ENCODE data around the gene PTPA.

- TF ChIP-seq POLR2A (IDR thresholded peaks at IDR 0.05; ENCODE audit: low read depth, low read length) (no peak), POLR2AphosphoS5 (IDR thresholded peaks at IDR 0.05; ENCODE audit: insufficient read depth, low read depth, low read length) (no peak), CTCF (IDR thresholded peaks at IDR 0.05; ENCODE audit: extremely low read depth in 1 of 2, insufficient read depth in 1 of 2, low read depth in 1 of 2, low read length in 2 of 2) (no peak), MAX (IDR thresholded peaks at IDR 0.05; ENCODE audit: insufficient read depth, insufficient read length) (no peak), EZH2 (IDR thresholded peaks at IDR 0.05; ENCODE audit: borderline replicate concordance, low read depth, low read length, severe bottlenecking) (no peak), GATA2 (IDR thresholded peaks at IDR 0.05; ENCODE audit: insufficient read depth, insufficient read length, low read depth, low read length) (no peak), JUN (IDR thresholded peaks at IDR 0.05; ENCODE audit: borderline replicate concordance, insufficient read depth, insufficient read length, low read depth) (no peak), MYC (IDR thresholded peaks at IDR 0.05; ENCODE audit: low read depth, low read length) (no peak), FOS (IDR thresholded peaks at IDR 0.05; ENCODE audit: borderline replicate concordance, insufficient read depth, low read length) (no peak)
Measured at GRCh38 chr9:129184596-129185122, 73.4 kb downstream of the PTPA start.

Data from endothelial cell of umbilical vein (primary cell).